ENCODE measurements around the gene ALB.

Gene ALB

GRCh38 chr4:73426666-73427065 lies 22.6 kb downstream of the ALB start:
- Histone ChIP-seq H3K27ac (ENCODE audit: insufficient read depth, low read length, poor library complexity, severe bottlenecking) (no peak overlapping the region), H3K4me1 (ENCODE audit: control insufficient read depth, insufficient read depth, low read length, poor library complexity, severe bottlenecking) (no peaks in the 10 kb centered on the region)
- no peak for DNase-seq

GRCh38 chr4:73429118-73429517 lies 25.0 kb downstream of the ALB start:
- Histone ChIP-seq H3K4me3 (ENCODE audit: insufficient read depth, low read depth, low read length, poor library complexity, severe bottlenecking) (no peak overlapping the region), H3K36me3 (ENCODE audit: control insufficient read depth, insufficient read depth, low read length) (no peaks in the 10 kb centered on the region), H3K27ac (ENCODE audit: insufficient read depth, low read length, poor library complexity, severe bottlenecking) (no peak overlapping the region), H3K9me3 (ENCODE audit: control insufficient read depth, low read length) (no peaks in the 10 kb centered on the region), H3K4me1 (ENCODE audit: control insufficient read depth, insufficient read depth, low read length, poor library complexity, severe bottlenecking) (no peaks in the 10 kb centered on the region), H3K27me3 (replicated peaks; ENCODE audit: control insufficient read depth, insufficient read depth, low read length, poor library complexity, severe bottlenecking) (no peaks in the 10 kb centered on the region)
- DNase-seq, result no peak

More at GRCh38 chr4:73426666-73427065, 22.6 kb downstream of the ALB start:
- Histone ChIP-seq H3K27me3 (replicated peaks; ENCODE audit: control insufficient read depth, insufficient read depth, low read length, poor library complexity, severe bottlenecking) (no peaks in the 10 kb centered on the region), H3K9me3 (ENCODE audit: control insufficient read depth, low read length) (no peaks in the 10 kb centered on the region), H3K4me3 (ENCODE audit: insufficient read depth, low read depth, low read length, poor library complexity, severe bottlenecking) (no peak overlapping the region), H3K36me3 (ENCODE audit: control insufficient read depth, insufficient read depth, low read length) (no peaks in the 10 kb centered on the region)

GRCh38 chr4:73429826-73430587 lies 25.9 kb downstream of the ALB start:
- Histone ChIP-seq H3K4me1 (ENCODE audit: control insufficient read depth, insufficient read depth, low read length, poor library complexity, severe bottlenecking) (no peaks in the 10 kb centered on the region), H3K27ac (ENCODE audit: insufficient read depth, low read length, poor library complexity, severe bottlenecking) (no peak overlapping the region), H3K27me3 (replicated peaks; ENCODE audit: control insufficient read depth, insufficient read depth, low read length, poor library complexity, severe bottlenecking) (no peaks in the 10 kb centered on the region), H3K9me3 (ENCODE audit: control insufficient read depth, low read length) (no peaks in the 10 kb centered on the region), H3K36me3 (ENCODE audit: control insufficient read depth, insufficient read depth, low read length) (no peaks in the 10 kb centered on the region), H3K4me3 (ENCODE audit: insufficient read depth, low read depth, low read length, poor library complexity, severe bottlenecking) (no peak overlapping the region)
- DNase-seq, result no peak

GRCh38 chr4:73431813-73432168 lies 27.7 kb downstream of the ALB start:
- H3K27me3 ChIP-seq (replicated peaks; ENCODE audit: control insufficient read depth, insufficient read depth, low read length, poor library complexity, severe bottlenecking), result no peaks in the 10 kb centered on the region
- DNase-seq, result no peak
- H3K9me3 ChIP-seq (ENCODE audit: control insufficient read depth, low read length), result no peaks in the 10 kb centered on the region
- no peaks in the 10 kb centered on the region for H3K36me3 ChIP-seq (ENCODE audit: control insufficient read depth, insufficient read depth, low read length)
- H3K4me3 ChIP-seq (ENCODE audit: insufficient read depth, low read depth, low read length, poor library complexity, severe bottlenecking), result no peak overlapping the region
- H3K4me1 ChIP-seq (ENCODE audit: control insufficient read depth, insufficient read depth, low read length, poor library complexity, severe bottlenecking), result no peaks in the 10 kb centered on the region
- no peak overlapping the region for H3K27ac ChIP-seq (ENCODE audit: insufficient read depth, low read length, poor library complexity, severe bottlenecking)

DNA sequence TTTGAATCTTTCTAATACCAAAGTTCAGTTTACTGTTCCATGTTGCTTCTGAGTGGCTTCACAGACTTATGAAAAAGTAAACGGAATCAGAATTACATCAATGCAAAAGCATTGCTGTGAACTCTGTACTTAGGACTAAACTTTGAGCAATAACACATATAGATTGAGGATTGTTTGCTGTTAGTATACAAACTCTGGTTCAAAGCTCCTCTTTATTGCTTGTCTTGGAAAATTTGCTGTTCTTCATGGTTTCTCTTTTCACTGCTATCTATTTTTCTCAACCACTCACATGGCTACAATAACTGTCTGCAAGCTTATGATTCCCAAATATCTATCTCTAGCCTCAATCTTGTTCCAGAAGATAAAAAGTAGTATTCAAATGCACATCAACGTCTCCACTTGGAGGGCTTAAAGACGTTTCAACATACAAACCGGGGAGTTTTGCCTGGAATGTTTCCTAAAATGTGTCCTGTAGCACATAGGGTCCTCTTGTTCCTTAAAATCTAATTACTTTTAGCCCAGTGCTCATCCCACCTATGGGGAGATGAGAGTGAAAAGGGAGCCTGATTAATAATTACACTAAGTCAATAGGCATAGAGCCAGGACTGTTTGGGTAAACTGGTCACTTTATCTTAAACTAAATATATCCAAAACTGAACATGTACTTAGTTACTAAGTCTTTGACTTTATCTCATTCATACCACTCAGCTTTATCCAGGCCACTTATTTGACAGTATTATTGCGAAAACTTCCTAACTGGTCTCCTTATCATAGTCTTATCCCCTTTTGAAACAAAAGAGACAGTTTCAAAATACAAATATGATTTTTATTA lies 28.3 kb downstream of the ALB start:
- no peak for DNase-seq
- Histone ChIP-seq H3K36me3 (ENCODE audit: control insufficient read depth, insufficient read depth, low read length) (no peaks in the 10 kb centered on the region), H3K4me1 (ENCODE audit: control insufficient read depth, insufficient read depth, low read length, poor library complexity, severe bottlenecking) (no peaks in the 10 kb centered on the region), H3K4me3 (ENCODE audit: insufficient read depth, low read depth, low read length, poor library complexity, severe bottlenecking) (no peak overlapping the region), H3K9me3 (ENCODE audit: control insufficient read depth, low read length) (no peaks in the 10 kb centered on the region), H3K27me3 (replicated peaks; ENCODE audit: control insufficient read depth, insufficient read depth, low read length, poor library complexity, severe bottlenecking) (no peaks in the 10 kb centered on the region), H3K27ac (ENCODE audit: insufficient read depth, low read length, poor library complexity, severe bottlenecking) (no peak overlapping the region)

GRCh38 chr4:73433140-73433539 lies 29.1 kb downstream of the ALB start:
- Histone ChIP-seq H3K36me3 (ENCODE audit: control insufficient read depth, insufficient read depth, low read length) (no peaks in the 10 kb centered on the region), H3K27ac (ENCODE audit: insufficient read depth, low read length, poor library complexity, severe bottlenecking) (no peak overlapping the region), H3K9me3 (ENCODE audit: control insufficient read depth, low read length) (no peaks in the 10 kb centered on the region), H3K4me3 (ENCODE audit: insufficient read depth, low read depth, low read length, poor library complexity, severe bottlenecking) (no peak overlapping the region), H3K4me1 (ENCODE audit: control insufficient read depth, insufficient read depth, low read length, poor library complexity, severe bottlenecking) (no peaks in the 10 kb centered on the region), H3K27me3 (replicated peaks; ENCODE audit: control insufficient read depth, insufficient read depth, low read length, poor library complexity, severe bottlenecking) (no peaks in the 10 kb centered on the region)
- no peak for DNase-seq

DNA sequence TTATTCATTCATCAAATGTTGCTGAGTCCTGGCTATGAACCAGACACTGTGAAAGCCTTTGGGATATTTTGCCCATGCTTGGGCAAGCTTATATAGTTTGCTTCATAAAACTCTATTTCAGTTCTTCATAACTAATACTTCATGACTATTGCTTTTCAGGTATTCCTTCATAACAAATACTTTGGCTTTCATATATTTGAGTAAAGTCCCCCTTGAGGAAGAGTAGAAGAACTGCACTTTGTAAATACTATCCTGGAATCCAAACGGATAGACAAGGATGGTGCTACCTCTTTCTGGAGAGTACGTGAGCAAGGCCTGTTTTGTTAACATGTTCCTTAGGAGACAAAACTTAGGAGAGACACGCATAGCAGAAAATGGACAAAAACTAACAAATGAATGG lies 30.2 kb downstream of the ALB start:
- Histone ChIP-seq H3K36me3 (ENCODE audit: control insufficient read depth, insufficient read depth, low read length) (no peaks in the 10 kb centered on the region), H3K9me3 (ENCODE audit: control insufficient read depth, low read length) (no peaks in the 10 kb centered on the region), H3K4me3 (ENCODE audit: insufficient read depth, low read depth, low read length, poor library complexity, severe bottlenecking) (no peak overlapping the region), H3K27me3 (replicated peaks; ENCODE audit: control insufficient read depth, insufficient read depth, low read length, poor library complexity, severe bottlenecking) (no peaks in the 10 kb centered on the region), H3K27ac (ENCODE audit: insufficient read depth, low read length, poor library complexity, severe bottlenecking) (no peak overlapping the region), H3K4me1 (ENCODE audit: control insufficient read depth, insufficient read depth, low read length, poor library complexity, severe bottlenecking) (no peaks in the 10 kb centered on the region)
- no peak for DNase-seq

- Histone ChIP-seq H3K4me1 (ENCODE audit: control insufficient read depth, insufficient read depth, low read length, poor library complexity, severe bottlenecking) (no peaks in the 10 kb centered on the region), H3K4me3 (ENCODE audit: insufficient read depth, low read depth, low read length, poor library complexity, severe bottlenecking) (no peak within 1 kb of the TSS), H3K36me3 (ENCODE audit: control insufficient read depth, insufficient read depth, low read length) (no peaks in the 10 kb centered on the region), H3K9me3 (ENCODE audit: control insufficient read depth, low read length) (no peaks in the 10 kb centered on the region), H3K27ac (ENCODE audit: insufficient read depth, low read length, poor library complexity, severe bottlenecking) (no peak within 1 kb of the TSS), H3K27me3 (replicated peaks; ENCODE audit: control insufficient read depth, insufficient read depth, low read length, poor library complexity, severe bottlenecking) (no peaks in the 10 kb centered on the region)
- DNase-seq, result no peak
These were observed 31.9 kb downstream of the ALB start, which contains the start of gene AFP for GRCh38 chr4:73435984-73436383. Gene AFP (plus strand): TSS chr4:73436221. CDS start chr4:73436263, 42 bp downstream.

- Histone ChIP-seq H3K36me3 (ENCODE audit: control insufficient read depth, insufficient read depth, low read length) (no peaks in the 10 kb centered on the region), H3K27me3 (replicated peaks; ENCODE audit: control insufficient read depth, insufficient read depth, low read length, poor library complexity, severe bottlenecking) (no peaks in the 10 kb centered on the region), H3K9me3 (ENCODE audit: control insufficient read depth, low read length) (no peaks in the 10 kb centered on the region), H3K4me3 (ENCODE audit: insufficient read depth, low read depth, low read length, poor library complexity, severe bottlenecking) (no peak overlapping the region), H3K4me1 (ENCODE audit: control insufficient read depth, insufficient read depth, low read length, poor library complexity, severe bottlenecking) (no peaks in the 10 kb centered on the region), H3K27ac (ENCODE audit: insufficient read depth, low read length, poor library complexity, severe bottlenecking) (no peak overlapping the region)
- DNase-seq, result no peak
These were observed 32.8 kb downstream of the ALB start for GRCh38 chr4:73436674-73437557.
